Muscle of leg (tissue), 16 donors: ENCODE data around the gene ADAT1. TPM values are rescaled to one million over a fixed set of nuclear protein-coding genes. Genes with fewer than 3 reads are reported as not detected.
A peak's percentile ranks its signal among the peaks of the same experiment; 100 is the strongest.

Experiments
- DNase-seq: peaks from one replicate; pipeline ENCODE4 v3.0.0; 2013
- H3K27ac ChIP-seq: one replicate; pipeline ENCODE4 v1.5.1; 2013; ENCODE audit warnings: mild to moderate bottlenecking, low read length, control low read depth
- H3K27me3 ChIP-seq: one replicate; pipeline ENCODE4 v1.6.1; 2013; ENCODE audit warnings: low read length; ENCODE audit not compliant: control insufficient read depth, insufficient read depth
- H3K36me3 ChIP-seq: one replicate; pipeline ENCODE4 v1.6.1; 2013; ENCODE audit warnings: low read length; ENCODE audit not compliant: control insufficient read depth, insufficient read depth
- H3K4me1 ChIP-seq: one replicate; pipeline ENCODE4 v1.6.1; 2013; ENCODE audit warnings: low read length; ENCODE audit not compliant: control insufficient read depth, insufficient read depth
- H3K4me3 ChIP-seq: one replicate; pipeline ENCODE4 v1.5.1; 2013; ENCODE audit warnings: low read length, control low read depth
- H3K9me3 ChIP-seq: replicated peaks from 2 replicates; pipeline ENCODE4 v1.6.1; 2013; ENCODE audit warnings: low read depth, low read length; ENCODE audit not compliant: control insufficient read depth
- WGBS: methylation state at CpG from one replicate; pipeline ENCODE4 v1.1.5; 2013; ENCODE audit warnings: missing lambda C conversion rate; ENCODE audit not compliant: insufficient coverage; 5-methylcytosine and 5-hydroxymethylcytosine counted together
- long read RNA-seq, 11 donors: transcript quantifications; one replicate each; lab custom pipeline, GENCODE V29; 2026
- polyA plus RNA-seq, 8 donors: library from polyadenylated mRNA; unstranded; fragments of 120-200 nt; gene quantifications; one replicate each; pipeline versions ENCODE4 v1.2.1 to v1.2.3, GENCODE V29; 2013; ENCODE audit warnings: inconsistent platforms in 1 of 8, low replicate concordance in 1 of 8; ENCODE audit not compliant: insufficient read length in 8 of 8, insufficient read depth in 1 of 8
- total RNA-seq: library from RNA; stranded (reverse); fragments of 120-200 nt; gene quantifications from one replicate; pipeline ENCODE4 v1.2.4, GENCODE V29; 2013

ADAT1 gene
- total RNA-seq (23.8 TPM), polyA plus RNA-seq (10 to 100 TPM; 19.7 to 38.6 (median 29.2) TPM)
- long read RNA-seq, donor 1, partial matches to known transcripts, result 0 of 2 reads
- long read RNA-seq, donor 1, other reads (novel, unspliced or antisense), result 0 of 2 reads
- long read RNA-seq, donor 2, partial matches to known transcripts, result 0 of 1 reads
- long read RNA-seq, donor 2, other reads (novel, unspliced or antisense), result 0 of 1 reads
- long read RNA-seq, donor 3, partial matches to known transcripts, result 0 of 1 reads
- long read RNA-seq, donor 3, other reads (novel, unspliced or antisense), result 0 of 1 reads
- long read RNA-seq, donor 4, result 0 reads
- long read RNA-seq, donor 5, partial matches to known transcripts, result 6 of 7 reads
- long read RNA-seq, donor 5, other reads (novel, unspliced or antisense), result 0 of 7 reads
- long read RNA-seq, donor 6, partial matches to known transcripts, result 0 of 4 reads
- long read RNA-seq, donor 6, other reads (novel, unspliced or antisense), result 0 of 4 reads
- long read RNA-seq, donor 7, partial matches to known transcripts, result 0 of 1 reads
- long read RNA-seq, donor 7, other reads (novel, unspliced or antisense), result 0 of 1 reads
- long read RNA-seq, donor 8, partial matches to known transcripts, result 0 of 1 reads
- long read RNA-seq, donor 8, other reads (novel, unspliced or antisense), result 0 of 1 reads
- long read RNA-seq, donor 9, result 0 reads
- long read RNA-seq, donor 10, result 0 reads
- long read RNA-seq, donor 11, partial matches to known transcripts, result 0 of 1 reads
- long read RNA-seq, donor 11, other reads (novel, unspliced or antisense), result 0 of 1 reads

GRCh38 chr16:75622761-75623605 is at the start of gene ADAT1:
ADAT1 (minus strand) TSS chr16:75623281; CDS start chr16:75620799, 2,482 bp downstream.
- Histone ChIP-seq H3K4me3 (peak within 1 kb of the TSS; percentile 79), H3K27me3 (no peaks in the 10 kb centered on the region), H3K4me1 (peaks cover 9% of the 10 kb centered on the region), H3K9me3 (no peaks in the 10 kb centered on the region), H3K36me3 (peaks cover 50% of the 10 kb centered on the region), H3K27ac (peak within 1 kb of the TSS; percentile 99)
- WGBS, result 0% methylated on average over 43 of the region's 62 CpGs
- peak; percentile 99 for DNase-seq

- Histone ChIP-seq H3K27me3 (no peaks in the 10 kb centered on the region), H3K36me3 (no peaks in the 10 kb centered on the region), H3K9me3 (no peaks in the 10 kb centered on the region), H3K4me1 (no peaks in the 10 kb centered on the region), H3K4me3 (no peak overlapping the region), H3K27ac (no peak overlapping the region)
- DNase-seq, result no peak
Measured at GRCh38 chr16:75667503-75667902, 44.4 kb upstream of the ADAT1 start.

GRCh38 chr16:75660726-75661302 is 37.7 kb upstream of the ADAT1 start:
- H3K27ac ChIP-seq, result no peak overlapping the region
- peaks cover 5% of the 10 kb centered on the region for H3K4me1 ChIP-seq
- no peaks in the 10 kb centered on the region for H3K9me3 ChIP-seq
- WGBS, result 71% methylated on average over 3 of the region's 4 CpGs
- no peak overlapping the region for H3K4me3 ChIP-seq
- no peak for DNase-seq
- no peaks in the 10 kb centered on the region for H3K27me3 ChIP-seq
- H3K36me3 ChIP-seq, result peaks cover 33% of the 10 kb centered on the region

GRCh38 chr16:75660321-75660720 is 37.2 kb upstream of the ADAT1 start:
- Histone ChIP-seq H3K27ac (no peak overlapping the region), H3K36me3 (peaks cover 38% of the 10 kb centered on the region), H3K4me1 (peaks cover 5% of the 10 kb centered on the region), H3K27me3 (no peaks in the 10 kb centered on the region), H3K9me3 (no peaks in the 10 kb centered on the region), H3K4me3 (no peak overlapping the region)
- WGBS, result 73% methylated on average over 2 of the region's 6 CpGs
- peak; percentile 20 for DNase-seq

GRCh38 chr16:75658175-75658574 is 35.1 kb upstream of the ADAT1 start:
- H3K4me1 ChIP-seq, result peaks cover 5% of the 10 kb centered on the region
- no peak overlapping the region for H3K27ac ChIP-seq
- no peaks in the 10 kb centered on the region for H3K9me3 ChIP-seq
- no peaks in the 10 kb centered on the region for H3K27me3 ChIP-seq
- no peak for DNase-seq
- peaks cover 50% of the 10 kb centered on the region for H3K36me3 ChIP-seq
- H3K4me3 ChIP-seq, result no peak overlapping the region
- WGBS, result 88% methylated on average over 2 of the region's 2 CpGs

- no peaks in the 10 kb centered on the region for H3K9me3 ChIP-seq
- no peaks in the 10 kb centered on the region for H3K27me3 ChIP-seq
- H3K4me3 ChIP-seq, result no peak overlapping the region
- WGBS, result no CpG with 5 or more reads among the region's 1 CpG
- peaks cover 12% of the 10 kb centered on the region for H3K4me1 ChIP-seq
- H3K36me3 ChIP-seq, result peaks cover 39% of the 10 kb centered on the region
- no peak for DNase-seq
- no peak overlapping the region for H3K27ac ChIP-seq
Measured at GRCh38 chr16:75653922-75654321, 30.8 kb upstream of the ADAT1 start.

- peaks cover 19% of the 10 kb centered on the region for H3K4me1 ChIP-seq
- DNase-seq, result peak; percentile 92
- no peaks in the 10 kb centered on the region for H3K9me3 ChIP-seq
- under 1% methylated on average over 46 of the region's 62 CpGs for WGBS
- H3K27ac ChIP-seq, result peak overlapping the region; percentile 99
- peak overlapping the region; percentile 74 for H3K4me3 ChIP-seq
- no peaks in the 10 kb centered on the region for H3K27me3 ChIP-seq
- peaks cover 16% of the 10 kb centered on the region for H3K36me3 ChIP-seq
Measured at GRCh38 chr16:75648265-75649076, 25.4 kb upstream of the ADAT1 start.

- peak within 1 kb of the TSS; percentile 99 for H3K27ac ChIP-seq
- peaks cover 21% of the 10 kb centered on the region for H3K36me3 ChIP-seq
- H3K4me1 ChIP-seq, result peaks cover 19% of the 10 kb centered on the region
- H3K9me3 ChIP-seq, result no peaks in the 10 kb centered on the region
- H3K27me3 ChIP-seq, result no peaks in the 10 kb centered on the region
- DNase-seq, result peak; percentile 98
- WGBS, result under 1% methylated on average over 72 of the region's 76 CpGs
- peak within 1 kb of the TSS; percentile 74 for H3K4me3 ChIP-seq
Measured at GRCh38 chr16:75647492-75648264, 24.6 kb upstream of the ADAT1 start, which contains the start of the genes KARS1 and TERF2IP. KARS1 (minus strand) TSS chr16:75647665; CDS start chr16:75647639, 26 bp downstream. TERF2IP (plus strand) TSS chr16:75647773; CDS start chr16:75647883, 110 bp downstream.
